Astrocyte of the spinal cord (primary cell): ENCODE results near the gene MRC2.

ENCODE experiments used
- DNase-seq: peaks from one replicate; pipeline ENCODE4 v3.0.0; 2011; ENCODE audit warnings: low read depth, low spot score
- H3K4me3 ChIP-seq: 2 replicates; pipeline ENCODE4 v1.5.1; 2011; ENCODE audit warnings: low read depth, mild to moderate bottlenecking, low read length, moderate library complexity
- in situ Hi-C: cut with HindIII; loops from 2 replicates; pipeline ENCODE4 v1.10.0; 2017; ENCODE audit warnings: low sequenced_read_pairs
- TF ChIP-seq, protein P1 (sequence below): IDR thresholded peaks from 2 replicates; pipeline ENCODE4 v1.5.1; 2012; ENCODE audit warnings: low read depth, mild to moderate bottlenecking, low read length, inconsistent platforms

MRC2 gene

DNA sequence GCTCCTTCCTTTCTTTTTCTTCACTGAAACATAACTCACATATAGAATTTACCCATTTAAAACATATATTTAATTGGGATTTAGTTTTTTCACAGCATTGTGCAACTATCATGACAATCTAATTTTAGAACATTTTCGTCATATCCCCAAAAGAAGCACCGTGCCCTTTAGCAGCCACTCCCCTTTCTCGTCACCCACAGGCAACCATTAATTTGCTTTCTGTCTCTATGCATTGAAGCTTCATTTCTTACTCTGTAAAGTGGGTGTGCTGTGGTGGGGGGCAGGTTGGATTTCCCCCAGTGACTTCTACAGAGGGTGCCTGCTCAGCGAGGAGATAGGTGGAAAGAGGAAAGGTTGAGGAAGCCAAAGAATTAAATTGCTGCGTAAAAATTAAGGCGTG lies 35.8 kb downstream of the MRC2 start:
- no peak for DNase-seq
- in situ Hi-C loops: no loop called here
- TF ChIP-seq, protein P1, sequence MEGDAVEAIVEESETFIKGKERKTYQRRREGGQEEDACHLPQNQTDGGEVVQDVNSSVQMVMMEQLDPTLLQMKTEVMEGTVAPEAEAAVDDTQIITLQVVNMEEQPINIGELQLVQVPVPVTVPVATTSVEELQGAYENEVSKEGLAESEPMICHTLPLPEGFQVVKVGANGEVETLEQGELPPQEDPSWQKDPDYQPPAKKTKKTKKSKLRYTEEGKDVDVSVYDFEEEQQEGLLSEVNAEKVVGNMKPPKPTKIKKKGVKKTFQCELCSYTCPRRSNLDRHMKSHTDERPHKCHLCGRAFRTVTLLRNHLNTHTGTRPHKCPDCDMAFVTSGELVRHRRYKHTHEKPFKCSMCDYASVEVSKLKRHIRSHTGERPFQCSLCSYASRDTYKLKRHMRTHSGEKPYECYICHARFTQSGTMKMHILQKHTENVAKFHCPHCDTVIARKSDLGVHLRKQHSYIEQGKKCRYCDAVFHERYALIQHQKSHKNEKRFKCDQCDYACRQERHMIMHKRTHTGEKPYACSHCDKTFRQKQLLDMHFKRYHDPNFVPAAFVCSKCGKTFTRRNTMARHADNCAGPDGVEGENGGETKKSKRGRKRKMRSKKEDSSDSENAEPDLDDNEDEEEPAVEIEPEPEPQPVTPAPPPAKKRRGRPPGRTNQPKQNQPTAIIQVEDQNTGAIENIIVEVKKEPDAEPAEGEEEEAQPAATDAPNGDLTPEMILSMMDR: no peak
- no peak overlapping the region for H3K4me3 ChIP-seq

DNA sequence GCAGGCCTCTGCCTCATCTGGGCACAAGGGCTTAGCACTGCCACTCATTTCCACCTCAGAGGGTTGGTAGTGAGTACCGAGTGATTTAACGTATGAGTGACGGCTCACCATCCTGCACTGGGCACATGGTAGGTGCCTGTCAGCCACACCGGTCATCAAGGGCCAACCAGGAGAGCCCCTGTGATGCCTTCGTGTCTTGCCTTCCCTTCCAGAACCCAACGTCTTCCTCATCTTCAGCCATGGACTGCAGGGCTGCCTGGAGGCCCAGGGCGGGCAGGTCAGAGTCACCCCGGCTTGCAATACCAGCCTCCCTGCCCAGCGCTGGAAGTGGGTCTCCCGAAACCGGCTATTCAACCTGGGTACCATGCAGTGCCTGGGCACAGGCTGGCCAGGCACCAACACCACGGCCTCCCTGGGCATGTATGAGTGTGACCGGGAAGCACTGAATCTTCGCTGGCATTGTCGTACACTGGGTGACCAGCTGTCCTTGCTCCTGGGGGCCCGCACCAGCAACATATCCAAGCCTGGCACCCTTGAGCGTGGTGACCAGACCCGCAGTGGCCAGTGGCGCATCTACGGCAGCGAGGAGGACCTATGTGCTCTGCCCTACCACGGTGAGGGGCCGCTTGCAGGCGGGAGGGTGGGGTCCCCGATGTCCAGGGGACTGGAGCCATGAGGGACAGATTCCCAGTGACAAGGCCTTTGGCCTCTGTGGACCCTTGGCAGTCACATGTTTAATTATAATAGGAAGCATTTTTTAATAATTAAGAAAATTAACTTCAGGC lies 37.1 kb downstream of the MRC2 start:
- DNase-seq: no peak
- no peak overlapping the region for H3K4me3 ChIP-seq
- in situ Hi-C loops: no loop called here
- TF ChIP-seq, protein P1: no peak

DNA sequence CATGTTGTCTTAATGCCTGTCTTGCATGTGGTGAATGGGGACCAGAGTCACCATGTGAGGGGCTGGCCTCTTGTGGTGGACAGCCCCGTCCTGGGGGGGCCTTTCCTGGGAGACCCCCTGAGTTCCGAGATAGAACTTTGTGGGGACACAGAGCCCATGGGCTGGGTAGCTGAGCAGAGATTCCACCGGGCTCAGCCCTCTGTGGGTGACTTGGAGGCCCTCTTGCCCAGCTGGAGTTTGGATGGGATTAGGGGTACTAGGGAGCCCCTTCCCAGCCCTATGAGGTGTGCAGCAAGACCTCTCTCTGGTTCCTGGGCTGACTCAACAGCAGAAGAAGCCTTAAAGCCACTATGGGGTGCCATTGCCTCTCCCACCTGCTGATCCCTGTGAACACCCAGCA lies 38.1 kb downstream of the MRC2 start:
- TF ChIP-seq, protein P1: no peak

DNA sequence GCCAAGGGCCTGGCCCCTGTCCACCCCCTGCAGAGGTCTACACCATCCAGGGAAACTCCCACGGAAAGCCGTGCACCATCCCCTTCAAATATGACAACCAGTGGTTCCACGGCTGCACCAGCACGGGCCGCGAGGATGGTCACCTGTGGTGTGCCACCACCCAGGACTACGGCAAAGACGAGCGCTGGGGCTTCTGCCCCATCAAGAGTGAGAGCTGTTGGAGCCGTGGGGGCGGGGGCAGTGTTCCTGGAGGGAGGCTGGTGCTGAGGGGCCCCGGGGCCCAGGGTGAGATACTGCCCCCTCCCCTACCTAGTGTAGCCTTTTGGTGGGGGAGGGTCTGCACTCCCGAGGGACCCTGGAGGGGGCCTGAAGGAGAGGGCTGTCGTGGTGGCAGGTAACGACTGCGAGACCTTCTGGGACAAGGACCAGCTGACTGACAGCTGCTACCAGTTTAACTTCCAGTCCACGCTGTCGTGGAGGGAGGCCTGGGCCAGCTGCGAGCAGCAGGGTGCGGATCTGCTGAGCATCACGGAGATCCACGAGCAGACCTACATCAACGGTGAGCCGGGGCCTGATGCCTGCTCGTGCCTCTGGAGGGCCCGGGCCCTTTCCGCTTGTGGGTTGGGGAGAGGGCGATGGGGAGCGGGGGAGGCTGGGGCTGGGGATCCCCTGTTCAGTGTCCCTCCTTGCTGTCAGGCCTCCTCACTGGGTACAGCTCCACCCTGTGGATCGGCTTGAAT lies 38.8 kb downstream of the MRC2 start:
- TF ChIP-seq, protein P1: no peak
- DNase-seq: no peak
- in situ Hi-C loops: no loop called here
- H3K4me3 ChIP-seq: no peak overlapping the region

More for the DNA sequence above, 38.1 kb downstream of the MRC2 start:
- in situ Hi-C loops: no loop called here
- DNase-seq: no peak
- H3K4me3 ChIP-seq: no peak overlapping the region

DNA sequence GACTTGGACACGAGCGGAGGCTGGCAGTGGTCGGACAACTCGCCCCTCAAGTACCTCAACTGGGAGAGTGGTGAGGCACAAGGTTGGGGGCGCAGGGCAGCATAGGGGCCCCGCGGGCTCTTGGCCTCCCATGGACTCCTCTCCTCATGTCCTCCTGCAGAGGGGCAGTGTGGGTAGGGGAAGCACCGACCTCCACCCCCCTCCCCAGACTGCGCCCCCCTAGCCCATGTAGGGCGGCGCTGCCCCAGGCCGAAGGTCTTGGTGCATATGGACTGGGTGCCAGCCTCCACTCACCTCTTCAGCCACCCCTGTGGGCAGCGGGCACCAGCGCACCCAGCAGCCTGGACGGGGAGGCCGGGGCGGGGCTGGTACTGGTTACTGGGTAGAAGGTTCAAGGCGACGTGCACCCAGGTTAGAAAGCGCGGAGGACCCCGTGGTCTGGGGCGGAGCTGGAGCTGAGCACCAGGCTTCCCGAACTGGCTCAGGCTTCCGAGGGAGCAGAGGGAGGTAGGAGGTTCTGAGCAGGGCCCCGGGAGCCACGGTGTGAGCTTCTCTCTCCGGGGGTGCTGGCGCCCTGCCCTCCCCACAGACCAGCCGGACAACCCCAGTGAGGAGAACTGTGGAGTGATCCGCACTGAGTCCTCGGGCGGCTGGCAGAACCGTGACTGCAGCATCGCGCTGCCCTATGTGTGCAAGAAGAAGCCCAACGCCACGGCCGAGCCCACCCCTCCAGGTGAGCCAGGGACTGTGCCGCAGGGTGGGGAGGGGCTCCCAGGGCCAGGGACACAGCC lies 39.5 kb downstream of the MRC2 start:
- in situ Hi-C loops: no loop called here
- no peak overlapping the region for H3K4me3 ChIP-seq
- DNase-seq: no peak
- TF ChIP-seq, protein P1: no peak

DNA sequence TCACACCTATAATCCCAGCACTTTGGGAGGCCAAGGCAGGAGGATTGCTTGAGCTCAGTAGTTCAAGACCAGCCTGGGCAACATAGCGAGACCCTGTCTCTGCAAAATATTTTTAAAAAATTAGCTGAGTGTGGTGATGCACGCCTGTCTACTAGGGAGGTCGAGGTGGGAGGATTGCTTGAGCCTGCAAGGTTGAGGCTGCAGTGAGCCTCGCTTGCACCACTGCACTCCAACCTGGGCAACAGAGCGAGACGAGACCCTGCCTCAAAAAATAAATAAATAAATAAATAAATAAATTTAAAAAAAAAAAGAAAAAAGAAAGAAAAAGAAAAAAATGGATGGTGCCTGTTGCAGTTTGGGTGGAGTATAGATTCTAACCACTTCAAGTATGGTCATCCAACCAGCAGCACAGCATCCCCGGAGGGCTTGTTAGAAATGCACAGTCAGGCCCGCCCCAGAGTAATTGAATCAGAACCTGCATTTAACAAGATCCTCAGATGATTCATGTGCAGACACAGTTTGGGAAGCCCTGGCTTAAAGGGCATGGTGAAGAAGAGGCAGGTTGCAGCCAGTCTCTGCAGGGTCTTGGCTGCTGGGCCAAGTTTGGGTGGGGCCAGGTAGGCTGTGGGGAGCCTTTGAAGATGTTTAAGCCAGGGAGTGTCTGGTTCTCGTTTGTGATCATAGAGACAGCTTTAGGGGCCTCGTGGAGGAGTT lies 40.8 kb downstream of the MRC2 start:
- TF ChIP-seq, protein P1: no peak
- in situ Hi-C loops: no loop called here
- no peak for DNase-seq
- H3K4me3 ChIP-seq: no peak overlapping the region
